Stimulated activated CD4-positive, alpha-beta T cell treated with anti-CD3 and anti-CD28 coated beads, Interleukin-12 subunit alpha, Interleukin-12 subunit beta, amount 100 ng/mL, for 24 hours (primary cell): ENCODE data around the gene CLDN18.

Experiments
- DNase-seq, 2 experiments: peaks; one replicate each; pipeline ENCODE4 v3.0.0-alpha.2; 2020; ENCODE audit warnings: low read depth in 2 of 2

The CLDN18 gene

DNA sequence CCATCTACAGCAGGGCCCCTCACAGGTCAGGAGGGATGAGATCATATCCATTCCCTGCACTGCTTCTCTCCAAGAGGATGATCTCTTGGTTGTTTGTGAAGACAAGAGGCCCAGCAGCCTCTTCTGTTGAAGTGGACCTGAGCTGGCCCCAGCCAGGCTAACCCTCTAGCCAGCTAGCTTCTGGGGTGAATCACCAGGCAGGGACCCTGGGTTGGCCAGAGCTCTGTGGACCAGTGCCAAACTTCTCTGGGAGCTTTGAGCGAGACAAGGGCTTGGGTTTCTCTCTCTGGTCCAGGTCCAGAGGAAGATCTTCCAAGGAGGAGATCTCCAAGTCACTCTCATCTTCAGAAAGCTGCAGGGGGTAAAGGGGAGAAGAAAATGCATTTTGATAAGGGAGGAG, 52.7 kb downstream of the CLDN18 start:
- no peak for DNase-seq

DNA sequence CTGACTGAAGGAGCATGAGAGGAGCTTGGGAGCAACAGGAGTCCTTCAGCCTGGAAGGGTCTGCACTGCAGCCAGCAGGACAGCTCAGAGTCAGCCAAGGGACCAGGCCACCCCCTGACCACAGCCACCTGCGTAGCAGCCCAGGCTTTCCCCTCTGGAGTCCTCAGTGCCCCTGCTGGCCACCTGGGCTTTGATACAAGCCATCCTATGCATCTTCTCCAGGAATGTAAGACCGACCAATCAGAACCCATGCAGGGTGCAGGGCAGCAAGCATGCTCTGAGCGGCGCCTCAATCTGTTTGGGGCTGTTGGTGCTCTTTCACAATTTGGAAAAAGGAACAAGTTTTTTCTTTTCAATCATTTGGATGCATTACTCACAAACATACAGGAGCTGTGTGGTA, 53.5 kb downstream of the CLDN18 start:
- DNase-seq: no peak

DNA sequence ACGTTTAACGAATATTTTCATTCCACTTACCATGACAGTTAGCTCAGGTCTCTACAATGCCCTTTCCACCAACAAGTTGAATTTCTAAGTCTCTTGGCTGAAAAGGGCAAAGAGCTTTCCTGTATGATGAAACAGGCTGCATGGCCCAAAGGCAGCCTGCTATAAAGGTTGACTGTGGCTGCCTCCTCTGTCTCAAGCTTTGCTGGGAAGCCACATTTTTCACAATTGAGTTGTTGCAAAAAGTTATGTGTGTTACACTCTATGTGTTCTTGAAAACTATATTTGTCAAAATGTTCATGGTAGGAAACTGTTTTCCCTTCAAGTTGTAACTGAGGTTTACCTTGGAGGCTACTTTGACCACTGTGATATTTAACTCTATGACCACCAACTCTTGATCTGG, 56.0 kb downstream of the CLDN18 start:
- DNase-seq: no peak

GRCh38 chr3:138066383-138066782, 56.4 kb downstream of the CLDN18 start:
- no peak for DNase-seq

- DNase-seq: no peak
These were observed 57.0 kb downstream of the CLDN18 start for GRCh38 chr3:138066972-138067371.

DNA sequence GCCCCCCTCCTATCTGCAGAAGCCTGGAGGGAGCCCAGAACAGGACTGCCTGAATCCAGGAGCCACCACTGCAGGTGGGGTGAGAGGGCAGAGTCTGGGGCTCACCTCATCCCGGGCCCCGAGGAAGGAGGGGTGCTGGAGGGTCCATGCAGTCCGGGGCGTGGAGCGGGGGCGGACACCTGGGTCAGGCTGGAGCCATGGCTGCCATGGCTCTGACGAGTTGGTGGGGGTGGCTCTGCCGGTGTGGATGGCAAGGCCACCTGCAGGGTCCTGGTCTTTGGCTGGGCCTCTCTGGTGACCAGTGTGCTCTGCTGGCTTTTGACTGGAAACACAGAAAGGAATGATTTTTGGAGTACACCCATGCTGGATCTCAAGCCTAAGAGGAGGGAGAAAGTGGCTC, 58.1 kb downstream of the CLDN18 start:
- DNase-seq: no peak

DNA sequence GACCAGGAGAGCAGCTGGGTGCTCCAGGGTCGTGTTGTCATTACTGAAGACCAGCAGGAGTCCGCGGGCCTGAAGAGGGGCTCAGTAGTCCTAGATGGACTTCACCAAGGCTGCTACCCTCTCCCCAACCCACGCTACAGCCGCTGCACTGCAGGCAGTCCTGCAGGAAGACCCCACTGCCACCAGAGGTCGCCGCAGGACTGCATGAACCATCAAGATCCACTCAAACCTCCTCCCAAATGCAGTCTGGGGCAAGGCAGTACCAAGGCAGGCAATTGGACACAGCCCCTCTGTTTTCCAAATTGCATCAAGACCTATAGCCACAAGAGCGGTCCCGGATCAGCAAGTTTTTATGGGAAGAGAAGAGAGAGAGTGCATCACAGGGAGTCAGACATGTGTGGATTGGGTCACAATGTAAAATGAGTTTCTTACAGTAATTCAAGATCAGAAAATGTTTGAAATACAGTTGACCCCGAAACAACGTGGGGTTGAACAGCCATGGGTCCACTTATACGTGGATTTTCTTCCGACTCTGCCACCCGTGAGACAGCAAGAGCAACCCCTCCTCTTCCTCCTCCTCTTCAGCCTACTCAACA, 58.7 kb downstream of the CLDN18 start:
- peak; percentile 62 to 76 for DNase-seq

DNA sequence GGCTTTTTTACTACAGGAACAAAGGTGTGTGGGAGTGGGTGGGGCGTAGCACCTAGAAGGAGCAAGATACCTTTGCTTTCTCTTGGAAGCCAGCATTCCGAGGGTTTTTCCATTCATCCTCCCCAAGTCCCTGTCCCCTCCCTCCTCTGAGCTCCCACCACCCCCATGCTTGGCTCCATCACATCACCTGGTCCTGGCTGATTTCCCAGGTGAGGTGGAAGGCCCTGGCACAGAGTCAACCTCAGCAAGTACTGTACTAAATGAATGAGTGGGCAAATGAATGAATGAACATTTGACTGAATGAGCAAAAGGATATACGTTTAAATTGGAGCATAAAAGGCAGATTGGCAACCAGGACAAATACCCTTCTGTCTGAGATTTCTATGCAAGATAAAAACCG, 60.0 kb downstream of the CLDN18 start:
- DNase-seq: no peak

DNA sequence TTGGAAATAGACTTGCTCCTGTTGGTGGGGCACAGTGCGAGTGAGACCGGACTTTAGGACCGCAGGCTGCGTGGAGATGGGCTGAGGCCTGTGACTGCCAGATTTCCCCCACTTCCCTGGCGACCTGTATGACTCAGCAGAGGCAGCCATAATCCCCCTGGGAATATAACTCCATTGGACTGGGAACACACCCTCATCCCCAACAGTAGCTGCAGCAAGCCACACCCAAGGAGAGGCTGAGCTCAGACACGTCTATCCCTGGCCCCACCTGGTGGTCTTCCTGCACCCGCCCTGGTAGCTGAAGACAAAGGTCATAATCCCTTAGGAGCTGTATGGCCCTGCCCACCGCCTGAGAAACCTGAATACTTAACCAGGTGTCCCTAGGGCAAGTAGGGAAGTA, 62.8 kb downstream of the CLDN18 start:
- no peak for DNase-seq

DNA sequence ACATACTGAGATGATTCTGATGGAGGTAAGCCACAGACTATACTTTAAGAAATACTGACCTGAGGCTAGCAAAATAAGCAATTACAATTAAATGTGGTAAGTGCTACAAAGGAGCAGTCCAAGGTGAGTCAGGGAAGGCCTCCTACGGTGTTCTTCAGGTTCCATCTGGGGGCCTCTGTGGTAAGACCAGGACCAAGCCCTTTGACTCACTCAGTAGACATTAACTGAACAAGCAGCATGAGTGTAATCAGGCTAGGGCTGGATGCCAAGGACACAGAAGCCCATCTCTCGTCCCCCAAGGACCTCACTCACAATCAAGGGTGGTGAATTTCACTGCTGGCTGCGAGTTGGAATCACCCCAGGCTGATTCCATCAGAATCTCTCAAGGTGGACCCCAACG, 68.1 kb downstream of the CLDN18 start:
- no peak for DNase-seq

- DNase-seq: no peak
These were observed 69.0 kb downstream of the CLDN18 start for GRCh38 chr3:138078901-138079344.

DNA sequence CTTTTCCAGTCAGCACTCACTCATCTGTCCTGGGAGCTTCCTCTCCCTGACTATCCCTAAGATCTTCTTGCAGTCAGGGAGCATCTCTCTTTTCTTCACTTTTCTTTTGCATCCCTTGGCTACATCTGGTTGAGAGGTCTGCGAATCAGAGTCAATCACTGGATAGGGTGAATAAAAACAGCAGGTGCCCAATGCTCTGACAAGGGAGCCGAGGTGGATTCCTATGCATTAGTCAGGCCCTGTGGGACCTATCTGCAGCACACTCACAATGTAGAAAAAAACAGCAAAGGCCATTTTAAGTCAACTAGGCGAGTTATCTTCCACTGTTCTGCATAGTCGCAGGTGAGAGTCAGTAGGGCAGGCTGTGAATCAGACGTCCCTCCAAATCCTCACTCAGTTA, 69.9 kb downstream of the CLDN18 start:
- no peak for DNase-seq

GRCh38 chr3:138081371-138082084, 71.6 kb downstream of the CLDN18 start:
- no peak for DNase-seq

DNA sequence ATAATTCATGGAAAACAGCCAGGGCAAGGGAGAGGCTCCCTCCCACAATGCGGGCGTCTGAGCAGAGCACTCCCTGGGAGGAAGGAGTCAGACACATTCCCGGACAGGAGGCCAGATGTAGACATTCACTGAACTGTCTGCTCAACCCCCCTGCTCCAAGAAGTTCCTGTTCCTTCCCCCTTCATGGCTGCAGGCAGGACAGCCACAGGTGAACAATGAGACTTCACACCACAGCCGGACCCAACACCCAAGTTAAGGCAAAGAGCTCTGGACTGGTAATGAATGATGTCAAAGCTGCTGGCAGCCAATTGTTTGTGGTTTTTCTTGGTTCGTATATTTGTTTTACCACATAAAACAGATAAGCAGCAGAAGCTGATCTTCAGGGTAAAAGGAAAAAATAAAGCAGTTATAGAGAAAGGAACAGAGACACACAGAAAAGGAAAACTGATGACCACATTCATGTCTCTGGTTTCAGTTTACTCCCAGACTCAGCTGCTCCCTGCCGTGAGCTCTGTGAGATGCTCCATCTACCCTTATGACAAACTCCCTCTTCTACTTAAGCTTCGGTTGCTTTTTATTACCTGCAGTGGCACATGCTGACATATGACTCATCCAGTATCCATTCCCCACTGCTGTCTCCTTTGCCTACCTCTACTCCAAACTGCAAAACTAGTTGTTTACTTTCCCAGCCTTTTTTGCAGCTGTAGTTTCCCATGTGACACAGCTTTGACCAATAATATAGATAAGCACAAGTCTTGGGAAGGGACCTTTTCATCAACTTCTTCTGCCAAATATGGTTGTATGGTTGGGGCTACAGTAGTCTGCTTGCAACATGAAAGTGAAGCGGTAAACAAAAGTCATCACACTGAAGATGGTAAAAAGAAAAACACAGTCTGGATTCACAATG, 72.4 kb downstream of the CLDN18 start:
- peak in 1 of 2 experiments; percentile 10 for DNase-seq

DNA sequence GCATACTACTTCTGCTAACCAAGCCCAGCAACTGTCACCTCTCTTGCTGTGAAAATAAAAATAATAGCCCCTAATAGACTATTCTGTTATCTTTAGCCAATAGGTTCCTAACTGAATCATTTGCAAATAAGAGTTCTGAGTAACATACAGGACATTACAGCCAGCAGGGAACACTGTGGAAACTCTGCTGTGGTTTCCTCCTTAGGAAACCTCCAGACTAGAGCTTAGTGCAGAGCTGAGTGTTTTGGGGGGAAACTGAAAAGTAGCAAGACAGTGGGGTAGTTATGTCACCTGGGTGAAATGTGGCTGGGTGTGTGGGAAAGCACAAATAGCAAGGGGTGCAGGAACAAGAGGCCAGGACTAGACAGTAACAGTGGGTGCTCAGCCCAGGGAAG, 73.0 kb downstream of the CLDN18 start:
- DNase-seq: peak in 1 of 2 experiments; percentile 8
